K562 (cell line): Measurements from ENCODE around the gene C1orf167. TPM values are rescaled to one million over a fixed set of nuclear protein-coding genes. Genes with fewer than 3 reads are reported as not detected.

Experiments used
- ATAC-seq: fragments of 200-7000 bp; cut with Tn5 transposase; 3 replicates; pipeline ENCODE4 v1.9.1; 2020; ENCODE audit warnings: moderate library complexity
- BruUV-seq: library from RNA; stranded (reverse); fragments of 400-500 nt; replicated peaks from 2 replicates; lab custom pipeline; 2021; lab: Mats Ljungman, UMichigan
- CTCF ChIA-PET: fragments of 300-600 bp; formaldehyde crosslinking; extraction: SDS; loops from one replicate; lab custom pipeline; 2021; ENCODE audit warnings: low intra/inter-chr PET ratio; lab: Yijun Ruan, JAX
- POLR2A ChIA-PET: fragments of 300-600, 350-650 bp; sonication (Branson Sonifier 250); formaldehyde crosslinking; extraction: SDS; loops from one replicate; lab custom pipeline; 2021; ENCODE audit warnings: antibody characterized with exemption, inconsistent platforms; lab: Yijun Ruan, JAX
- DNase-seq, 4 experiments: peaks; one replicate each; pipeline versions ENCODE4 v3.0.0 to v3.0.0-alpha.2; 2011 to 2018; ENCODE audit warnings: low spot score in 3 of 4, mixed read lengths in 3 of 4; ENCODE audit errors: extremely low read depth in 1 of 4
- FAIRE-seq: peaks from 2 replicates; lab custom pipeline; 2011; peaks lifted over from hg19 to GRCh38; lab: Jason Lieb, UNC
- H2AFZ ChIP-seq: 2 replicates; pipeline ENCODE4 v1.6.0; 2011; ENCODE audit warnings: low read depth, low read length, control low read depth, inconsistent platforms
- H3K27ac ChIP-seq: fragments of 200-600 bp; 3 replicates; pipeline ENCODE4 v1.8.0; 2011; ENCODE audit warnings: low read depth, mild to moderate bottlenecking, control low read depth, inconsistent platforms, low read length, moderate library complexity, mixed read lengths; ENCODE audit errors: extremely low read depth
- H3K27me3 ChIP-seq, 2 experiments: fragments of 300-600 bp in 1 of 2; 2 replicates in 1 of 2; 3 replicates in 1 of 2; pipeline versions ENCODE4 v1.6.0 to v1.8.0; 2011; ENCODE audit warnings: inconsistent platforms in 2 of 2, low read length in 2 of 2, mild to moderate bottlenecking in 1 of 2, mixed read lengths in 1 of 2, moderate library complexity in 1 of 2; ENCODE audit not compliant: control insufficient read depth in 2 of 2, insufficient read depth in 2 of 2
- H3K36me3 ChIP-seq: fragments of 300-600 bp; 3 replicates; pipeline ENCODE4 v1.8.0; 2011; ENCODE audit warnings: mild to moderate bottlenecking, low read length, inconsistent platforms; ENCODE audit not compliant: control insufficient read depth, insufficient read depth
- H3K4me1 ChIP-seq, 2 experiments: fragments of 200-600 bp in 1 of 2; replicated peaks in 1 of 2; 2 replicates in 1 of 2; 3 replicates in 1 of 2; pipeline versions ENCODE4 v1.5.1 to v1.8.0; 2011; ENCODE audit warnings: inconsistent platforms in 2 of 2, low read length in 2 of 2, mild to moderate bottlenecking in 1 of 2, mixed read lengths in 1 of 2, moderate library complexity in 1 of 2; ENCODE audit not compliant: control insufficient read depth in 2 of 2, insufficient read depth in 2 of 2
- H3K4me2 ChIP-seq: 2 replicates; pipeline ENCODE4 v1.6.1; 2011; ENCODE audit warnings: low read length, control low read depth, inconsistent platforms, mixed read lengths; ENCODE audit not compliant: insufficient read depth
- H3K4me3 ChIP-seq: fragments of 200-600 bp; sonication (generic), shearing (Covaris generic); 2 replicates; pipeline ENCODE4 v1.5.1; 2016; ENCODE audit warnings: control low read depth, inconsistent platforms
- H3K79me2 ChIP-seq: fragments of 200-600 bp; 3 replicates; pipeline ENCODE4 v1.8.0; 2011; ENCODE audit warnings: low read length, inconsistent platforms; ENCODE audit not compliant: control insufficient read depth, insufficient read depth
- H3K9ac ChIP-seq, 2 experiments: 2 replicates each; pipeline versions ENCODE4 v1.6.0 to v1.6.1; 2011; ENCODE audit warnings: low read depth in 2 of 2, low read length in 2 of 2, control low read depth in 1 of 2, inconsistent platforms in 1 of 2, mild to moderate bottlenecking in 1 of 2, mixed read lengths in 1 of 2; ENCODE audit not compliant: insufficient read depth in 1 of 2
- H3K9me1 ChIP-seq: one replicate; pipeline ENCODE4 v1.6.0; 2011; ENCODE audit warnings: inconsistent platforms, mild to moderate bottlenecking, low read length, moderate library complexity; ENCODE audit not compliant: control insufficient read depth, insufficient read depth
- H3K9me3 ChIP-seq: replicated peaks from 2 replicates; pipeline ENCODE4 v1.5.1; 2011; ENCODE audit warnings: low read depth, low read length, inconsistent platforms; ENCODE audit not compliant: control insufficient read depth, insufficient read depth
- H4K20me1 ChIP-seq: replicated peaks from 2 replicates; pipeline ENCODE4 v1.6.1; 2011; ENCODE audit warnings: low read length, inconsistent platforms, mixed read lengths; ENCODE audit not compliant: control insufficient read depth, insufficient read depth
- ETS1 ChIP-seq: conservative IDR thresholded peaks from 2 replicates; pipeline ENCODE4 v1.6.1; 2011; ENCODE audit warnings: low read depth, mild to moderate bottlenecking, low read length; ENCODE audit not compliant: control insufficient read depth
- HMG20B ChIP-seq: fragments of 250-450 bp; sonication (Bioruptor Pico); IDR thresholded peaks from 2 replicates; pipeline ENCODE4 v1.5.0; 2021; ENCODE audit warnings: mild to moderate bottlenecking
- HSF4 ChIP-seq: fragments of 250-450 bp; sonication (Bioruptor Pico); IDR thresholded peaks from 2 replicates; pipeline ENCODE4 v2.1.2; 2022; ENCODE audit warnings: mild to moderate bottlenecking, moderate library complexity, borderline replicate concordance
- KLF1 ChIP-seq: fragments of 450-650 bp; IDR thresholded peaks from 2 replicates; pipeline ENCODE4 v1.6.1; 2016; ENCODE audit warnings: missing genetic modification characterization, missing compliant biosample characterization
- NRF1 ChIP-seq, 2 experiments: fragments of 450-650 bp; IDR thresholded peaks in 1 of 2; conservative IDR thresholded peaks in 1 of 2; 2 replicates each; pipeline ENCODE4 v1.6.1; 2014; ENCODE audit warnings: mild to moderate bottlenecking in 2 of 2
- TRIM25 ChIP-seq: fragments of 450-650 bp; IDR thresholded peaks from 2 replicates; pipeline ENCODE4 v1.7.0; 2016; ENCODE audit warnings: borderline replicate concordance
- ZNF232 ChIP-seq: sonication (generic); formaldehyde crosslinking; IDR thresholded peaks from 2 replicates; pipeline ENCODE4 v1.8.0; 2022; ENCODE audit warnings: mild to moderate bottlenecking, missing genetic modification reagents
- WGBS: fragments of 100-300 bp; shearing (Covaris generic); methylation state at CpG from one replicate; pipeline ENCODE4 v1.1.6; 2016; ENCODE audit warnings: low coverage, mixed read lengths; ENCODE audit not compliant: insufficient coverage; ENCODE audit errors: missing lambda C conversion rate; 5-methylcytosine and 5-hydroxymethylcytosine counted together
- in situ Hi-C: fragments of 300-500 bp; cut with MboI; formaldehyde crosslinking; loops from 4 replicates; pipeline ENCODE4 v1.15.0; 2018; ENCODE audit warnings: inconsistent platforms, mixed read lengths
- intact Hi-C: fragments of 100-400 bp; cut with micrococcal nuclease; formaldehyde crosslinking; loops from 2 replicates; pipeline ENCODE4 v1.14.2; 2022
- polyA plus RNA-seq, 8 experiments: library from polyadenylated mRNA; depleted of rRNA in 4 of 8; stranded (reverse) in 5 of 8; unstranded in 3 of 8; fragments of >200 nt; fragmentation: Nextera tagmentation in 2 of 8; fragmentation: Illumina TruSeq in 1 of 8; extraction: Ambion mirVana in 2 of 8; extraction: Trizol in 1 of 8; gene quantifications; 2 replicates each; pipeline versions ENCODE4 v1.2.1 to v1.2.3, GENCODE V29; 2011 to 2014; ENCODE audit warnings: inconsistent platforms in 1 of 8, missing spikeins in 1 of 8
- total RNA-seq, 7 experiments: library from RNA; depleted of rRNA in 6 of 7; stranded (reverse); fragments of >200 nt in 6 of 7; fragmentation: Illumina TruSeq in 2 of 7; extraction: Trizol in 2 of 7; gene quantifications; 2 replicates each; pipeline versions ENCODE4 v1.2.1 to v1.2.3, GENCODE V29; 2011 to 2021; ENCODE audit warnings: low replicate concordance in 1 of 7
- TF ChIP-seq, protein P1 (sequence below): fragments of 200-800 bp; sonication (Bioruptor generic); IDR thresholded peaks from 2 replicates; pipeline ENCODE4 v1.6.1; 2016; ENCODE audit warnings: missing genetic modification characterization, missing compliant biosample characterization

C1orf167 gene
- total and polyA plus RNA-seq, 9 of the 15 experiments (the other 6 are each of a cell fraction or from before 2014, with no cell fraction given), result 0.22 to 0.86 (median 0.31) TPM; not detected in 2

DNA sequence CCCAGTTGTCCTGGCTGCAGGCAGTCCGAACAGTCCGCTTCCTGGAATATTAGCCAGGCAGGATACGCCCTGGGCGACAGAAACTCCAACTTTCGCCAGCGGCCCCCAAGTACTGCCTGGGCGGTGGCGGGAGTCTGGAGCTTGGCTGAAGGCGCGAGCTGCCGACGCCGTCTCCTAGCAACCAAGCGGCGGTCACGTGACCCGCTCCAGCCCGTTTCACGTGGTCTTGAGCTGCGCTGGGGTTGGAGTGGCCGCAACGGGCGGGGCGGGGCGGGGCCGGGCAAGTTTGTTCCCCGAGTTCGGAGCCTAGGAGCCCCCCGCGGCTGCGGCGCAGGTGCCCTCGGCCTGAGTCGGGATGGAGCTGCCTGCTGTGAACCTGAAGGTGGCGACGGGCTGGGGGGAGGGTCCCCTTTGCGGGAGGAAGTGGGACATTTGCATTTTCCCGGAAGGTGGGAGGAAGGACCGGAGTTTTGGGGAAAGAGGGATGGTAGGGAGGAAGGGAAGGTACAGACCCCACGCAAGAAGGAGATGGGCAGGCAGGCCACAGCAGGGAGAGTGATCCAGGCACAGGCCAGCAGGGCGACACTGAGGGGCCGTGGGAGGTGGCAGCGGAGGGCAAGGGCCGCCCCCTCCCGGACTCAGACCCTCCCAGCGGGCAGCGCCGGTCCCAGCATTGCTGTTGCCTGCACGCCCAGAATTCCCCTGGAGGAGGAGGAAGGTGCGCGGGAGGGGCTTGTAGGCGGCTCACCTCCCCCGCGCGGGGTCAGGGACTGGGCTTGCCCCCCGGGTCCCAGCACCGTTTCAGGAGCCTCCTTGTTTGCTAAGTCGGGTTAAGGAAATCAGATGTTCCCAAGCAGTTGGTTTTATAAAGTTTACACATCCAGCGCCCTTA is 25.9 kb upstream of the C1orf167 start, which contains the start of gene AGTRAP:
AGTRAP (plus strand) TSS at position 283 of the 892 bp plus-strand sequence; CDS start at position 356, 73 bp downstream.
- Histone ChIP-seq H3K4me1 (peaks cover 49 to 50% of the 10 kb centered on the region in 2 experiments), H3K9ac (peak within 1 kb of the TSS; percentile 87 to 97), H3K27me3 (no peaks in the 10 kb centered on the region), H3K9me1 (peaks cover 7% of the 10 kb centered on the region), H4K20me1 (no peaks in the 10 kb centered on the region), H3K79me2 (peaks cover 42% of the 10 kb centered on the region), H3K27ac (peak within 1 kb of the TSS; percentile 91), H3K4me2 (peak within 1 kb of the TSS; percentile 99), H3K4me3 (peak within 1 kb of the TSS; percentile 69), H2AFZ (peak within 1 kb of the TSS; percentile 84), H3K36me3 (peaks cover 7% of the 10 kb centered on the region; the same call in 2 of the 3 replicates), H3K9me3 (no peaks in the 10 kb centered on the region)
- intact Hi-C loops (loop anchor here (5.0 kb wide), 1 partner anchor 61 kb away; no protein-coding TSS in a partner anchor), in situ Hi-C loops (no loop called here)
- FAIRE-seq, result peak; percentile 29
- peak; percentile 84 for ATAC-seq
- peak; percentile 95 to 99 (median 96) for DNase-seq
- TSS peak; percentile 67 for BruUV-seq
- ChIA-PET POLR2A (interaction anchor here (0.6 to 3.0 kb wide), 10 partner anchors 13 to 1272 kb away, joined by 3 to 23 read pairs (median 3); partner anchors contain the start of gene FBXO6), CTCF (no interaction called here)
- WGBS, result under 1% methylated on average over 58 of the region's 59 CpGs
- TF ChIP-seq TRIM25 (no peak), NRF1 (conservative IDR thresholded peaks at IDR 0.05 in 1 of 2, IDR thresholded peaks at IDR 0.05 in 1 of 2) (peak; percentile 79 to 82), HSF4 (no peak), ZNF232 (0 out of 2 replicates have a peak, but pooled peaks have one; percentile 51), ETS1 (peak; percentile 93), HMG20B (CRISPR knock-in tag) (no peak), KLF1 (tag) (no peak)
- TF ChIP-seq, protein P1, sequence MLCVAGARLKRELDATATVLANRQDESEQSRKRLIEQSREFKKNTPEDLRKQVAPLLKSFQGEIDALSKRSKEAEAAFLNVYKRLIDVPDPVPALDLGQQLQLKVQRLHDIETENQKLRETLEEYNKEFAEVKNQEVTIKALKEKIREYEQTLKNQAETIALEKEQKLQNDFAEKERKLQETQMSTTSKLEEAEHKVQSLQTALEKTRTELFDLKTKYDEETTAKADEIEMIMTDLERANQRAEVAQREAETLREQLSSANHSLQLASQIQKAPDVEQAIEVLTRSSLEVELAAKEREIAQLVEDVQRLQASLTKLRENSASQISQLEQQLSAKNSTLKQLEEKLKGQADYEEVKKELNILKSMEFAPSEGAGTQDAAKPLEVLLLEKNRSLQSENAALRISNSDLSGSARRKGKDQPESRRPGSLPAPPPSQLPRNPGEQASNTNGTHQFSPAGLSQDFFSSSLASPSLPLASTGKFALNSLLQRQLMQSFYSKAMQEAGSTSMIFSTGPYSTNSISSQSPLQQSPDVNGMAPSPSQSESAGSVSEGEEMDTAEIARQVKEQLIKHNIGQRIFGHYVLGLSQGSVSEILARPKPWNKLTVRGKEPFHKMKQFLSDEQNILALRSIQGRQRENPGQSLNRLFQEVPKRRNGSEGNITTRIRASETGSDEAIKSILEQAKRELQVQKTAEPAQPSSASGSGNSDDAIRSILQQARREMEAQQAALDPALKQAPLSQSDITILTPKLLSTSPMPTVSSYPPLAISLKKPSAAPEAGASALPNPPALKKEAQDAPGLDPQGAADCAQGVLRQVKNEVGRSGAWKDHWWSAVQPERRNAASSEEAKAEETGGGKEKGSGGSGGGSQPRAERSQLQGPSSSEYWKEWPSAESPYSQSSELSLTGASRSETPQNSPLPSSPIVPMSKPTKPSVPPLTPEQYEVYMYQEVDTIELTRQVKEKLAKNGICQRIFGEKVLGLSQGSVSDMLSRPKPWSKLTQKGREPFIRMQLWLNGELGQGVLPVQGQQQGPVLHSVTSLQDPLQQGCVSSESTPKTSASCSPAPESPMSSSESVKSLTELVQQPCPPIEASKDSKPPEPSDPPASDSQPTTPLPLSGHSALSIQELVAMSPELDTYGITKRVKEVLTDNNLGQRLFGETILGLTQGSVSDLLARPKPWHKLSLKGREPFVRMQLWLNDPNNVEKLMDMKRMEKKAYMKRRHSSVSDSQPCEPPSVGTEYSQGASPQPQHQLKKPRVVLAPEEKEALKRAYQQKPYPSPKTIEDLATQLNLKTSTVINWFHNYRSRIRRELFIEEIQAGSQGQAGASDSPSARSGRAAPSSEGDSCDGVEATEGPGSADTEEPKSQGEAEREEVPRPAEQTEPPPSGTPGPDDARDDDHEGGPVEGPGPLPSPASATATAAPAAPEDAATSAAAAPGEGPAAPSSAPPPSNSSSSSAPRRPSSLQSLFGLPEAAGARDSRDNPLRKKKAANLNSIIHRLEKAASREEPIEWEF (CRISPR knock-in tag), result no peak
